GM18907 (cell line): Measurements from ENCODE around the gene TSPAN9.

Source experiments
- ATAC-seq: cut with Tn5 transposase; IDR thresholded peaks from one replicate; pipeline ENCODE4 v1.9.1; 2021; ENCODE audit warnings: mild to moderate bottlenecking, moderate library complexity; ENCODE audit not compliant: unreplicated experiment

Gene TSPAN9

DNA sequence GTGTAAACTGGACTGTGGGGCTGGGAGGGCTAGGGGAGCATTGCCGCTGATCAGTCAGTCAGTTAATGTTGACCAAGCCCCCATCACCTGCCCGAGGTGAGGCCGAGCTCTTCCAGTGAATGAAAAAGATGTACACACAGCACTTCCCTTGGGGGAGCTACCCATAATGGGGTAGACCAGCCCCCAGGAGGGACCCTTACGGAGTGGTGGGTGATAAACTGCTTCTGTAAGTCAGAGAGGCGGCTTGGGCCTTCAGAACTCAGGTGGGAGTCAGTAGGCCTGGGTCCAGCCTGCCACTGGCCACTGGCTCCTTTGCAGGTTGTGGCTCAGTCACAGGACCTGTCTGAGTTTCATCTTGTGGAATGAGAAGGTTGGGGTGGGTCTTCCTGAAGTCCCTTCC, 43.5 kb downstream of the TSPAN9 start:
- no peak for ATAC-seq

DNA sequence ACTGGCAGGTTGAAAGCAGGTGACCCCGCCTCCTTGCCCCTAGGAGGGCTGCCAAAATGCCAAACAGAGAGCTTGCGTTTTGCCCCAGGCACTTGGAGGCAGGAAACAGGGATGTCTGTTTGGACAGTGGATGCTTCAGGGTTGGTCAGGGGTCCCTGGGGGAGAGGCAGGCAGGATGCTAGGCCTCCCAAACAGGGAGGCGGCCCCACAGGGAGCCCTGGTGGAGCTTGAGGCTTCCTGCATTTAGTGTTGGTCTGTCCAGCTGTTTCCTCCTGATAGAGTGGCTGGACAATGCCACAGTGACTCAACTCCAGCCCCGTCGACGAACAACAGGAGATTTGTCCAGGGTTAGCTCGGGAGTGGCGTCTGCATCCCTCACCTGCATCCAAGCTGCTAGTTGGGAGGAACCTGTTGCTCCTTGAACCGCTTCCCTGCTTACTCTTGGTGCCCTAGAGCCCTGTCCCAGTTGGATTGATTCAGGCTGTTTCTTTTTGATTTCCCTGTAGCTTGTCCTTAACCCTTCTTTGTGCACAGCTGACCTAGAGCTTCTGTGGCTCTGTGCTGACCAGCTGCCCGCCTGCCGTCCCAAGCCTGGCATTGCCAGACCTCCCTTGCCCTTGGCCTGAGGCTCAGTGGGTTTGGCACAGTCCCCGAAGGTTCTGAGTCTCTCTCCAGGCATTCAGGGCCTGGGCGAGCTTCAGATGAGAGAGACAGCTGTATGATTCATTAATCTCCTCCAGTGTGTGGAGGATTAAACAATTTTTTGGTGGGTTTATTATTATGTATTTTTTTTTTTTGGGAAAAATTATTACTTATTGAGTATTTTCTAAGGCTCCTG, 45.9 kb downstream of the TSPAN9 start:
- ATAC-seq: no peak

DNA sequence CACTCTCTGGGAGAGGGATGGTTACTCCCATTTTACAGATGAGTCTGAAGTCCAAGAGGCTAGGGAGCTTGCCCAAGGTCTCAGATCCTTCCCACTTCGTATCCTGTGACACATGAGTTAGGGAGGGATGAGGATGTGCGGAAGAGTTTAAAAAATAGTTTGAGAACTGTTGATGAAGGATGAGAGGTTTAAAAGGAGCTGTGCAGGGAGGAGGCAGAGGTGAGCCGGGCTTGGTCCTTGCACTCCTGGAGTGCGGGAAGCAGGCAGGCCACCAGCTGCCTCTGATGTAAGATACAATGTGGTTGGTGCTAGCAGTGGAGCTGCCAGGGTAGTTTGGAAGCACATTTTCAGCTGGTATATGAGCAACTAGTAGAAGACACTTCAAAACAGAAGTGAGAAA, 46.5 kb downstream of the TSPAN9 start:
- no peak for ATAC-seq

DNA sequence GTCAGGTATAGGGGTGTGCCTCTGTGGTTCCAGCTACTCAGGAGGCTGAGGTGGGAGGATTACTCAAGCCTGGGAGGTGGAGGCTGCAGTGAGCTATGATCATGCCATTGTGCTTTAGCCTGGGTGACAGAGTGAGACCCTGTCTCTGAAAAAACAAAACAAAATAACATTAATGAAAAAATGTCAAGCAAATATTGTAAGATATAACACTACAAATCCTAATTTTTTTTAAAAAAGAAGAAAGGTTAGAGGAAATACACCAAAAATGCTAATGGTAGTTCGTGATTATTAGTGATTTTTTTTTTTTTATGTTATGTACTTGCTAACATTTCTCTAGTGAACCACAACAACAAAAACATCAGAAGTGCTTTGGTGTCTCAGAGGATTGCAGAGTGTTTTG, 47.7 kb downstream of the TSPAN9 start:
- ATAC-seq: no peak

DNA sequence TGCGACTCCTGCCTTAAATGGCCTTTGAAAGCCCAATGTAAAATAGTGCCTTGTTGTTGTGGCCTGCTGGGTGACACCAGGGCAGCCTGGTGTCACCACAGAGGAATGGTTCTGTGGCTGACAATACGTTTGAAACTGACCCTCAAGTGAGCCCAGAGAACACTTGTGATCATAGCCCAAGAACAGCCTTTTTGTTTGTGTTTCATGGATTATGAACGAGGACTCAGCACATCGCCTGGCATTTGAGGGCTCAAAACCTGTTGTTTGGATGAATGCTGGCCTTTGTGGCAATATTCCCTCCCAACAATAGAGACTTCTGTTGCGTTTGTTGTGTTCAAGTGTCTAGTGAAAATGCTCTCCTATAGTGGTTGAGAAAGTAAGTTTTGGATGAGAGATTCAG, 48.5 kb downstream of the TSPAN9 start:
- no peak for ATAC-seq

DNA sequence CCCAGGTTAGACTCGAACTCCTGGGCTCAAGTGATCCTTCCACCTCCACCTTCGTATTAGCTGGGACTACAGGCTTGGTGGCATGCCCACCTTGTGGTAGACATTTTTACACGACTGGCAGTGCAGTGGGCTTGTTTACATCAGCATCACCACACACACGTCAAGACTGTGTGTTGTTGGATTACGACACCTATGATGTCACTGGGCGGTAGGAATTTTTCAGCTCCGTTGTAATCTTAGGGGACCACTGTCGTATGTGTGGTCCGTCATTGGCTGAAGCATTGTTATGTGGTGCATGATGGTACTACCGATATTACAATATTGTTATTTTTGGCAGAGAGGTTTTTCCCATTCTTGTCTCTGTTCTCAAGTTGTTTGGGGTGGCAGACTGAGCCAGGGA, 50.7 kb downstream of the TSPAN9 start:
- ATAC-seq: no peak

DNA sequence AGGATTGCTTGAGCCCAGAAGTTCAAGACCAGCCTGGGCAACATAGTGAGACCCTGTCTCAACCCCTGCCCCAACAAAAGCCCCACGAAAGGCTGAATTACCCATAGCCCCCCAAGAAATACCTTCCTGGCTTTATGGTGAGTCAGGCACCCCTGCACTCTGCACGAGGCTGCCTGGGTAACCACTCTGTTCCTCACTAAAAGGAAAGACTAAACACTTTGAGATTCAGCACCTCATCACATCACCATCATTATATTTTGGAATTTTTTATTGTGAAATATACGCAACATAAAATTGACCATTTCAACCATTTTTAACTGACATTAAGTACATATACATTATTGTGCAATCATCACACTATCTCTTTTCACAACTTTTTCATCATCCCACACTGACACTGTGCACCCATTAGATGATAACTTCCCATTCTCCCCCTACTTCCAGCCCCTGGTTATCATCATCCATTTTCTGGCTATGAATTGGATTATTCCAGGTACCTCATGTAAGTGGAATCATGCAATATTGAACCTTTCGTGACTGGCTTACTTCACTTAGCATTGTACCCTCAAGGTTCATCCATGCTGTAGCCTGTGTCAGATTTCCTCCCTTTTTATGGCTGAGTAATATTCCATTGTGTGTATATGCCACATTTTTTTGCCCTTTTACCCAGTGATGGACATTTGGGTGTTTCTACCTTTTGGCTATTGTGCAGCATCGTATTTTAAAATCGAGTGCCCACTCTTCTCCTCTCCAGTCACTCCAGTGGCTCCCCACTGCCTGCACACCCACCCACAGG, 51.5 kb downstream of the TSPAN9 start:
- ATAC-seq: no peak

DNA sequence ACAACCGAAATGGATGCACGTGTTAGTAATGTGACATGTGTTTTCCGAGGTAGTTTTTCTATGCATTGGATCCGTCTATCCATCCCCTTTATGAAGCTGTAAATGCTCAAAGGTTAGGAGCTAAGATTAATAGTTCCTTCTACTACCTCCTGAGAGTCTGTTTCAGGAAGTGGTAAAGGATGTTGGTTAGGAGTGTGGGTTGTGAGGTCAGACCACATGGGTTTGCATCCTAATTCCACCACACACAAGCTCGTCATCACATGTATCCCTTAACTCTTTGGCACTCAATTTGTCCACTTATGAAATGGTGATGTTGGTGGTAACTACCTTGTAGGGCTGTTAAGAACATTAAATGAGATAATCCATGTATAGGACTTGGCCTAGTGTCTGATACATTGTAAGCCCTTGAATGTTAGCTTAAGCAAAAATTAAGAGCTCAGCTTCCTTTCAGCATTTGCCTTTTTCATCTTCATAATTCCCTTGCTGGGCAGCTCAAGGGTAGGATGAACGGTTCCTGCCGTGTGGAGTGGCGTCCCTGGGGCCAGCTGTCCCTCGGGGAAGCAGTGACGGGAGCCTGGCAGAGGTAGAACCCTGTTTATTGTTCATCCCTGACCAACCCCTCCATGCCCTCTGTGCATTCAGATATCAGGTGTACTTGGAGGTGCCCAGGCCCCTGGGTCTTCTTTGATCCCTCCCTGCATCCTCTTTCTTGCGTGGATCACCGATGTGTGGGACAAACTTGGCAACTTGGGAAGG, 52.3 kb downstream of the TSPAN9 start:
- no peak for ATAC-seq

DNA sequence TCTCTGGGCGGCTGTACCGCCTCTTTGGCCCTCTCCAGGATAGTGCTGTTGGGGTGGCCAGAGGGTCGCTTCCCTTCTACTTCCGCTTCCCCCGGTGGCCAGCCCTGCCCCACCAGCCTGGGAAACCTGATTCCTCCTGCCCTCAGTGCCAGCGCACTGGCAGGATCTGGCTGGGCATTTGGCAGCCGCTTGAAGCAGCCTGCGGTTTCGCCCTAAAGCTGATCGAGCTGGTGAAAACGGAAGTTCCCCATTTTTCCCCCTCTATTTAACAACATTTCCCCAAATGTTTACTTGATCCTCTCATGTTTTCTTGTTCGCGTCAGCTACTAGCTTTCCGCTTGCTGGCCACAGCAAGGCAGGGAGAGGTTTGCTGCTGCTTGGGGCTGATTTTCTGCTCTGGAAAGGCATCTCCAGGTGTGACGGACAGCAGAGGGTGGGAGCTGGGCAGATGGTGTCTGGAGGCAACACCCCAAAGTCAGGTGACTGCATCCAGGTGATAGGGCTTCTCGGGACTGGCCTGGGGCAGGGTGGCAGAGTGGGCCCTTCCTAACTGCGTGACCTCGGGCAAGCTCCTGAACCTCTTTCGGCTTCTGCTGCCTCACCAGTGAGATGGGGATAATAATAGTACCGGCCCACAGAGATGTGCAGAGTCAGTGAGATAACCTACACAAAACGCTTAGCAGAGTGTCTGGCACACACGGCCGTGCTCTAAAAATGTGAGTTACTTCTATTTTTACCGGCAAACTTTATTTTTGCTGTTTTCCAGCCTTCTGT, 53.1 kb downstream of the TSPAN9 start:
- no peak for ATAC-seq

DNA sequence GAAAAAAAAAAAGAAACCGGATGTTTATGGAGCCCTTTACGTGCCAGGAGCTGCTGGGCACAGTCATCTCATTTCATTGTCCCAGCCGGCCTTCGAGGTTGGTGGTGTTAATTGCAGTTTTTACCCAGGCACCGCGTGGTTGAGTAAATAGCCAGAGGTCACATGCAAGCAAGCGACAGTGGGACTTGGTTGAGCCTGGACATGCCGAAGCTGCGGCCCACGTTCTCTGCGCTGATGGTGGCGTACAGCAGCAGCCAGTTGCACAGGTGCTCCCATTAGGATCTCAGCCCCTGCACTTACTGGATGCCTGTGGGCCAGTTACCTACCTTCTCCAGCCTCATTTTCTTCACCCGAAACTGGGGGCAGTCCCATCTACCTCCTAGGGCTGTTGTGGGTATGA, 54.0 kb downstream of the TSPAN9 start:
- ATAC-seq: no peak

DNA sequence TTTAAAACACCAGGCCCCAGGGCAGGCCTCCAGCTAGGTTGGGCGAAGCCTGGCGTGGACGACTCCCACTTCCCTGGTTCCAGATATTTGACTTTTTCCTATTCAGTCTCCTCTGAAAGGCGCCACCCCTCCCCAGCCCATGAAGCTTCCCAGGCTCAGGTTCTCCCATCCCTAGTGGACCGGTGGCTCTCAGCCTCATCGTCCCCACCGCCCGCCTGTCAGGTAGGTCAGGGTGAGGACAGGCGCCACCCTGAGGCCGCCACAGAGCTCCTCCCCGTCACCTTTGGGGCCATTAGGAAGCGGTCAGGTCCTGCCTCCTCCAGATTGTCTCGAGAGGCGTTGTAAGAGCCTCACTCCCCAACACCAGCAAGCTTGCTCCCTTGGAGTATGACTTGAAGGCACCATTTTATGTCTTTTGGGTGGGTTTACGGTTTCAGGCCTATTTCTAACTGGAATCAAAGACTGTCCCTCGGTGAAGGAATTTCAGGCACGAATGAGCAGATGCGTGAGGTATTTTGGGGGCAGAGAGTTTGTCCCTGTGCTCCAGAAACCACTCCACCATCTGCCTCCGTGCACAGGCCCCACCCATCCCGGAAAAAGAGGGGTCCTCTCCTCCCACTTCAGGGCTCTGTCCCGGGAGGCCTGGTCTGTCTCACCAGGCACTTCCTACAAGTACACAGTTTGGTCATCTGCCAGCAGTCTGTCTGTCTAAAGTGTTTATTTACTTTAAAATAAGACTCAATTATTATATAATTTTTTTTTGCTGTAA, 55.6 kb downstream of the TSPAN9 start:
- no peak for ATAC-seq

DNA sequence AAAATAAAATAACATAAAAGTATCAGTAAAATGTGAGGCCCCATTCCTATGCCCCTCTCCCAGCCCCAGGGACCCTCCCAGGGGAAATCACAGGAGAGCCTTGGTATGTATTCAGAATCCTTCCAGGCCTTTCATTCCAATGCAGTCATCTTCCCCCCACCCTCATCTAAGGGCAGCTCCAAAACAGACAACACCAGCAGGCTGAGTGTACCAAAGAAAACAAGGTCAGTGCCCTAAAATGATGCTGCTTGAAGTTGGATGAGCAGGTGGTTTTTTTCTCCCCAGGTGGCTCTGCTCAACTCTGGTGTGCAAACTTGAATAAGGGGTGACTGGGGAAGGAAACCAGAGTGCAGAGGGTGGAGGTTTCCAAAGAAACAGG, 56.2 kb downstream of the TSPAN9 start:
- no peak for ATAC-seq

DNA sequence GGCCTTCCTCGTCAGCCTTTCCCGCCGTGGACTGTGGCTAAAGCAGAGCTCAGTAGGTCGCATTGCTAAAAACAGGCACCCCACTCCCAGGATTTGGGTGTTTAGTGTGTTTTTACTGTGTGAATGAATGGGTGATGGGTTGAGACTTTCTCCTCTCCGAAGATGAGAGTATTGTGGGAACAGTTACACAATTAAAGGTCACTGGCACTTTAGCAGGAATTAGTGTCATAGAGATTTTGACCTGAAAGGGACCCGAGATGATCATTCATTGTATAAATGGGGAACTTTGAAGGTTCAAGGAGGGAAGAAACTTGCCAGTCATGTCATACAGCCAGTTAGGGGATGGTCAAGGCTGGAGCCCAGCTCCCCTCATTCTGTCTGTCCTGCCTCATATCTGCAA, 56.9 kb downstream of the TSPAN9 start:
- no peak for ATAC-seq

DNA sequence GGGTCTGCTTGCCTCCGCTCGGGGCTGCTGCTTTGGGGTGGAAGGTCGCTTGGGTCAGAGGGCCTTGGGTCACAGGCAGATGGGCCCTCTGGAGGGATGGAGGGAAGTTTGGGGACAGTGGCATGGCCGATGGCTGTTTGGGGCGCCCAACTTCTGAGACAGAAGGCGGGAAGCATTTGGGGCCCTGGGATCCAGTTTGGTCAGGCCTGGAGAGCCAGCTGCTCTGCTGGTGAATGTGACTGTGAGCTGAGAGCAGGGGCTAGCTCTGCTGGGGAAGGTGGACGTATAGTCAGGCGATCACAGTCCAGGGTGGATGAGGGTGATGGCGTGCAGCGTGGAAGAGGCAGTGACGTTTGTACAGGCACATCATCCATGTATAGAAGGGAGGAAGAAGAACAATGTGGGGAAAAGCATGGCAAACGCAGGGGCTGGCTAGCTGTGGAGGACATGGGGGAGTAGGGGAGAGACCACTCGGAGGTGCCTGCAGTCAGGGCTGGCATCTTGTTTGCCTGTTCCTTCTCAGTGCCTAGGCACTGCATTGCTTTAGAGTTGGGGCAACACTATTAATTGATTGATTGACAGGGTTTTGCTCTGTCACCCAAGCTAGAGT, 57.5 kb downstream of the TSPAN9 start:
- no peak for ATAC-seq

DNA sequence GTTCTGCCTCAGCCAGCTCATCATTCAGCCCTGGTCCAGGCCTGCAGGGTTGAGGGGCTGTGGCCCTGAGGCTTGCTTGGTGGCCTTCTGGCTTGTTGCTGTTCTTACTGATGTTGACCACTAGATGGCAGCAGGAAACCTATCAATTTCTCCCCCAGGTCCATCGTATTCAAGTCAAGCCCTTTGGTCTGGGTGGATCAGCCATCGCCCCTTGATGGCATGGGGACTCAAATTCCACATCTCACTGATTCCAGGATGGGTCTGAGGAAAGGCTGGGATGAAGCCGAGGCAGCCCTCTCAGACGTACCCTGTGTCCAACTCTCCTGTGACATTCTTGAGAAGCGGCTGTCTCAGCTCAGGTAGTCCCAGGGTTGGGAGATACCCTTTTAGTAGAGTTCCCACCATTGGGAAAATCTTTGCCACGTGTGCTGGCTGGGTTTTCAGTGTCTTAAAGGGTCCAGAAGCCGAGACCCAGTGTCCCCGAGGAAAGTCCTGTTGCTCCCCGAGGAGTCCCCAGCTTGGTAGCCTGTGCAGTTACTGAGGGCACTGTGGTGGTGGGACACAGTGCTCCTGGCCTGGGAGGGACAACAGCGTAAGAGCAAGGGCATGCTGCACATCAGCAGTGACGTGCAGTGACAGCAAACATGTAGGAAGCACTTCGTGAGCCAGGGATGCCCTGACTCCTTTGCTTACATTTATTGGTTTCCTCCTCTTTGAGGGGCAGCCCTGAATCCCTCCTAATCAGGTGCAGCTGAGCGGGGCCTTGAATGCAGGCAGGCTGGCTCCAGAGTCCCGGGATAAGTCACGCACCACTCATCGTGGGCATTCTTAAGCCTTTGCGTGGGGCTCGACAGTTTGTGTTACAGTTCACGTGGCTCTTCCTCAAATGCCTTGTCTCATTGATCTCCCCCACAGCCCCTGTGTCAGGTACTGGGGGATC, 58.6 kb downstream of the TSPAN9 start:
- no peak for ATAC-seq

DNA sequence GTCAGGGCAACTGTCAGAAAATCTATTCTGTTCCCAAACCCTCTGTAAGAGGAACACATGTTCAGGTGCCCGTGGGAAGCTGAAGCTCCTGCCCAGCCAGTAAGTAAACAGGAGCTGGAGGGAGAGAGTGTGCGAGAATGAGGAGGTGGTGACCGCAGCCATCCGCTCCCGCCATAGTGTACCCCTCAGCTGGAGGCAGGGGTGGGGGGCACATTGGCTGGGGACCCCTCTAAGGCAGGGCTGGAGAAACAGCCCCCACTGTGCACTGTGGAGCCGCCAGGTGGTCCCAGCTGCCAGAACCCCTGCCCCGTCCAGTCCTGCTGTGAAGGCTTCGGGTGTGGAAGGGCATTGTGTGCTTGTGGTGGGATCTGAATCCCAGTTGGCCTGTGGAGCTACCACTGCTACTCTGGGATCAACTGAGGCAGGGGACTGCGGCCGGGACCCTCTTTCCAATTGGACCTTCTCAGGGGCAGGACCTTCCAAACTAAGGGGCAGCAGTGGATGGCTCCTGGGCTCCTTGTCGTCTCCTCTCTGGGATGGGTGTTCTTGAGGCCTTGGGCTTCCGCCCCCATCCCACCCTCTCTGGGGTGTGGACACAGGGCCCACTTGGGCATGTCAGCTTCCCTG, 59.6 kb downstream of the TSPAN9 start:
- ATAC-seq: no peak

DNA sequence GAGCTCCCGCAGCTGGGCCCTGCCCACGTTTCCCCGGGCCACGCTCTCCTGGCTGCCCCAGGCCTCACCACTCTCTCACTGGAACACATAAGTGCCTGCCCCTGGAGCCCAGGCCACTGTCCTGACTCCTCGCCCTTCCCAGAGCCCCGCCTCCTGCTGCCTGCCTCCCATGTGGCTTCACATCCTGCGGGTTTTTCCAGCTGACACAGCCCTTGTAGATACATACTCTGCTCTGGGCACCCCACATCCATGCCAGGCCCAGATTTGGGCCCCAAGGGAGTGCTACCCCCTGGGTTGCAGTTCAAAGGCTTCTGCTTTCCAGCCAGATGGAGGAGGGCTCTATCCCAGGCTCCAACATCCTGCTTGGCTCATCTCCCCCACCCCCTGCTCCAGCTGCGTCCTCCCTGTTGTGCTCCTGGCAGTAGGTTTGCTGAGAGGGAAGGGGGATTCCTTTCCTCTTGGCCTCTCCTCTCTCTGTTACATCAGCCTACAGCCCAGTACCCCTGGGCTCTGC, 60.1 kb downstream of the TSPAN9 start:
- no peak for ATAC-seq
